Activated T-helper 1 cell treated with anti-CD3 and anti-CD28 coated beads, Interleukin-12 subunit alpha, Interleukin-12 subunit beta, Interleukin-2, Interleukin-4 antibody, amounts not matched to agents 30 ng/mL and 10 ng/mL and 1 ng/mL, durations not matched to agents 14 hours and 24 hours and 36 hours (primary cell): ENCODE measurements around the gene HNRNPM. TPM values are rescaled to one million over a fixed set of nuclear protein-coding genes. Genes with fewer than 3 reads are reported as not detected.
"Not testable (repeated sequence)": the region's sequence is repeated elsewhere in the genome, so short reads cannot be mapped to it uniquely, and the experiment has no call there.

ENCODE experiments used
- DNase-seq: peaks from one replicate; pipeline ENCODE4 v3.0.0; 2021; ENCODE audit warnings: low spot score
- H3K27ac Mint-ChIP-seq: one replicate; pipeline ENCODE4 v1.8.0; 2021; ENCODE audit warnings: mild to moderate bottlenecking, mixed read lengths
- H3K27me3 Mint-ChIP-seq: one replicate; pipeline ENCODE4 v1.8.0; 2022; ENCODE audit warnings: mild to moderate bottlenecking, moderate library complexity, mixed read lengths; ENCODE audit not compliant: insufficient read depth
- H3K36me3 Mint-ChIP-seq: one replicate; pipeline ENCODE4 v1.8.0; 2021; ENCODE audit warnings: low read depth, mixed read lengths
- H3K4me1 Mint-ChIP-seq: one replicate; pipeline ENCODE4 v1.8.0; 2021; ENCODE audit warnings: low read depth, mixed read lengths
- H3K4me3 Mint-ChIP-seq: one replicate; pipeline ENCODE4 v1.8.0; 2021; ENCODE audit warnings: mild to moderate bottlenecking, moderate library complexity, mixed read lengths
- H3K9me3 Mint-ChIP-seq: one replicate; pipeline ENCODE4 v1.8.0; 2021; ENCODE audit warnings: mixed read lengths
- intact Hi-C: fragments of 100-400 bp; cut with micrococcal nuclease; formaldehyde crosslinking; loops from one replicate; pipeline ENCODE4 v1.15.1; 2024
- total RNA-seq: library from RNA; stranded (reverse); gene quantifications from 2 replicates; pipeline ENCODE4 v1.2.3, GENCODE V29; 2022

The HNRNPM gene
- total RNA-seq, 1 donor from 2014 or later = 323 TPM

- H3K36me3 Mint-ChIP-seq, H3K27ac Mint-ChIP-seq, H3K9me3 Mint-ChIP-seq, H3K4me3 Mint-ChIP-seq, intact Hi-C loops, DNase-seq, H3K27me3 Mint-ChIP-seq: not testable (repeated sequence)
- H3K4me1 Mint-ChIP-seq = peaks cover 11% of the 10 kb centered on the region
Measured at GRCh38 chr19:8410718-8411117, 34.1 kb upstream of the HNRNPM start.

- H3K36me3 Mint-ChIP-seq = no peaks in the 10 kb centered on the region
- H3K27me3 Mint-ChIP-seq = no peaks in the 10 kb centered on the region
- peak within 1 kb of the TSS; percentile 16 for H3K27ac Mint-ChIP-seq
Measured at GRCh38 chr19:8412783-8413628, 31.8 kb upstream of the HNRNPM start, which contains the start of gene MARCHF2. Gene MARCHF2 (plus strand): TSS chr19:8413305. CDS start chr19:8421841, 8,536 bp downstream.

GRCh38 chr19:8413629-8413995, 31.2 kb upstream of the HNRNPM start:
- intact Hi-C loops = loop anchor here (1.0 to 2.0 kb wide), 8 partner anchors 23 to 419 kb away; partner anchors contain the start of genes HNRNPM, MBD3L1, NDUFA7 and RAB11B
- no peaks in the 10 kb centered on the region for H3K36me3 Mint-ChIP-seq
- DNase-seq = no peak
- peaks cover 11% of the 10 kb centered on the region for H3K4me1 Mint-ChIP-seq
- no peaks in the 10 kb centered on the region for H3K27me3 Mint-ChIP-seq
- H3K27ac Mint-ChIP-seq = peak overlapping the region; percentile 16
- H3K9me3 Mint-ChIP-seq = no peaks in the 10 kb centered on the region
- H3K4me3 Mint-ChIP-seq = peak overlapping the region; percentile 56

More at GRCh38 chr19:8412783-8413628, 31.8 kb upstream of the HNRNPM start, which contains the start of gene MARCHF2:
- intact Hi-C loops = loop anchor here (1.0 to 2.0 kb wide), 8 partner anchors 23 to 419 kb away; partner anchors contain the start of genes HNRNPM, MBD3L1, NDUFA7 and RAB11B
- peaks cover 11% of the 10 kb centered on the region for H3K4me1 Mint-ChIP-seq
- DNase-seq = peak; percentile 95
- H3K4me3 Mint-ChIP-seq = peak within 1 kb of the TSS; percentile 56
- H3K9me3 Mint-ChIP-seq = no peaks in the 10 kb centered on the region

GRCh38 chr19:8416796-8417195, 28.0 kb upstream of the HNRNPM start:
- no peaks in the 10 kb centered on the region for H3K9me3 Mint-ChIP-seq
- H3K4me1 Mint-ChIP-seq = peaks cover 6% of the 10 kb centered on the region
- intact Hi-C loops = no loop called here
- no peak overlapping the region for H3K4me3 Mint-ChIP-seq
- DNase-seq = no peak
- no peaks in the 10 kb centered on the region for H3K27me3 Mint-ChIP-seq
- no peak overlapping the region for H3K27ac Mint-ChIP-seq
- H3K36me3 Mint-ChIP-seq = no peaks in the 10 kb centered on the region

GRCh38 chr19:8421484-8422461, 23.0 kb upstream of the HNRNPM start:
- Mint-ChIP-seq H3K9me3 (no peaks in the 10 kb centered on the region), H3K27me3 (no peaks in the 10 kb centered on the region), H3K4me3 (no peak overlapping the region), H3K36me3 (peaks cover 3% of the 10 kb centered on the region), H3K4me1 (no peaks in the 10 kb centered on the region), H3K27ac (no peak overlapping the region)
- DNase-seq = no peak
- intact Hi-C loops = no loop called here

- DNase-seq = no peak
- Mint-ChIP-seq H3K4me3 (no peak overlapping the region), H3K9me3 (no peaks in the 10 kb centered on the region), H3K27me3 (no peaks in the 10 kb centered on the region), H3K36me3 (peaks cover 3% of the 10 kb centered on the region), H3K27ac (no peak overlapping the region), H3K4me1 (no peaks in the 10 kb centered on the region)
- intact Hi-C loops = no loop called here
Measured at GRCh38 chr19:8423817-8424223, 21.0 kb upstream of the HNRNPM start.

- H3K27me3 Mint-ChIP-seq, H3K4me1 Mint-ChIP-seq, H3K4me3 Mint-ChIP-seq, H3K9me3 Mint-ChIP-seq, H3K36me3 Mint-ChIP-seq, intact Hi-C loops, H3K27ac Mint-ChIP-seq, DNase-seq: not testable (repeated sequence)
Measured at GRCh38 chr19:8425331-8425730, 19.4 kb upstream of the HNRNPM start.

- no peak overlapping the region for H3K27ac Mint-ChIP-seq
- intact Hi-C loops = no loop called here
- no peak for DNase-seq
- no peaks in the 10 kb centered on the region for H3K9me3 Mint-ChIP-seq
- H3K4me3 Mint-ChIP-seq = no peak overlapping the region
- no peaks in the 10 kb centered on the region for H3K27me3 Mint-ChIP-seq
- H3K36me3 Mint-ChIP-seq = peaks cover 3% of the 10 kb centered on the region
- H3K4me1 Mint-ChIP-seq = no peaks in the 10 kb centered on the region
Measured at GRCh38 chr19:8426283-8426682, 18.5 kb upstream of the HNRNPM start.

GRCh38 chr19:8429044-8429443, 15.7 kb upstream of the HNRNPM start:
- H3K27ac Mint-ChIP-seq = no peak overlapping the region
- no peak for DNase-seq
- no peaks in the 10 kb centered on the region for H3K36me3 Mint-ChIP-seq
- H3K4me3 Mint-ChIP-seq = no peak overlapping the region
- H3K27me3 Mint-ChIP-seq = no peaks in the 10 kb centered on the region
- H3K4me1 Mint-ChIP-seq = no peaks in the 10 kb centered on the region
- H3K9me3 Mint-ChIP-seq = no peaks in the 10 kb centered on the region
- intact Hi-C loops = no loop called here

- Mint-ChIP-seq H3K4me3 (no peak overlapping the region), H3K36me3 (no peaks in the 10 kb centered on the region), H3K27me3 (no peaks in the 10 kb centered on the region), H3K4me1 (no peaks in the 10 kb centered on the region), H3K27ac (no peak overlapping the region), H3K9me3 (no peaks in the 10 kb centered on the region)
- DNase-seq = no peak
- intact Hi-C loops = no loop called here
Measured at GRCh38 chr19:8429826-8430225, 14.9 kb upstream of the HNRNPM start.

GRCh38 chr19:8430650-8431049, 14.1 kb upstream of the HNRNPM start:
- Mint-ChIP-seq H3K27me3 (no peaks in the 10 kb centered on the region), H3K27ac (no peak overlapping the region), H3K4me3 (no peak overlapping the region), H3K9me3 (no peaks in the 10 kb centered on the region), H3K4me1 (no peaks in the 10 kb centered on the region), H3K36me3 (no peaks in the 10 kb centered on the region)
- intact Hi-C loops = no loop called here
- no peak for DNase-seq

GRCh38 chr19:8438236-8438635, 6.5 kb upstream of the HNRNPM start:
- DNase-seq = no peak
- no peak overlapping the region for H3K27ac Mint-ChIP-seq
- no peaks in the 10 kb centered on the region for H3K4me1 Mint-ChIP-seq
- no peak overlapping the region for H3K4me3 Mint-ChIP-seq
- intact Hi-C loops = no loop called here
- H3K9me3 Mint-ChIP-seq = no peaks in the 10 kb centered on the region
- no peaks in the 10 kb centered on the region for H3K27me3 Mint-ChIP-seq
- H3K36me3 Mint-ChIP-seq = peaks cover 2% of the 10 kb centered on the region
